ENCODE results near the gene GALNT18.

- TF ChIP-seq CTCF (IDR thresholded peaks at IDR 0.05) (no peak), POLR2A (IDR thresholded peaks at IDR 0.05) (no peak)
Observed at GRCh38 chr11:11561991-11562390, 59.8 kb downstream of the GALNT18 start.
